GM19239 (cell line): Measurements from ENCODE around the gene OSBPL10.

Experiments used
- DNase-seq: peaks from one replicate; pipeline ENCODE4 v3.0.0; 2011; ENCODE audit warnings: low spot score; ENCODE audit not compliant: insufficient read length
- FAIRE-seq: peaks from 2 replicates; lab custom pipeline; 2011; peaks lifted over from hg19 to GRCh38; lab: Jason Lieb, UNC

The OSBPL10 gene

GRCh38 chr3:31896648-31897433, 84.2 kb downstream of the OSBPL10 start:
- FAIRE-seq (no peak), DNase-seq (no peak)

- FAIRE-seq: no peak
- DNase-seq: no peak
Observed at GRCh38 chr3:31896026-31896425, 85.0 kb downstream of the OSBPL10 start.

GRCh38 chr3:31895471-31895870, 85.6 kb downstream of the OSBPL10 start:
- FAIRE-seq: no peak
- no peak for DNase-seq

GRCh38 chr3:31892916-31893573, 88.0 kb downstream of the OSBPL10 start:
- DNase-seq (no peak), FAIRE-seq (no peak)

- no peak for FAIRE-seq
Observed at GRCh38 chr3:31892500-31892899, 88.6 kb downstream of the OSBPL10 start.

GRCh38 chr3:31891876-31892455, 89.1 kb downstream of the OSBPL10 start:
- FAIRE-seq (no peak), DNase-seq (no peak)

More at GRCh38 chr3:31892500-31892899, 88.6 kb downstream of the OSBPL10 start:
- DNase-seq: no peak

GRCh38 chr3:31890742-31891469, 90.2 kb downstream of the OSBPL10 start:
- FAIRE-seq (no peak), DNase-seq (no peak)

- no peak for DNase-seq
- FAIRE-seq: no peak
Observed at GRCh38 chr3:31890007-31890406, 91.1 kb downstream of the OSBPL10 start.

- FAIRE-seq: no peak
- DNase-seq: no peak
Observed at GRCh38 chr3:31885235-31885634, 95.8 kb downstream of the OSBPL10 start.

- no peak for FAIRE-seq
- no peak for DNase-seq
Observed at GRCh38 chr3:31884251-31884650, 96.8 kb downstream of the OSBPL10 start.

- FAIRE-seq: no peak
- DNase-seq: no peak
Observed at GRCh38 chr3:31882895-31883294, 98.2 kb downstream of the OSBPL10 start.

- DNase-seq (no peak), FAIRE-seq (no peak)
Observed at GRCh38 chr3:31882431-31882830, 98.6 kb downstream of the OSBPL10 start.

- no peak for FAIRE-seq
Observed at GRCh38 chr3:31880482-31881078, 100.5 kb downstream of the OSBPL10 start.

GRCh38 chr3:31880020-31880419, 101.0 kb downstream of the OSBPL10 start:
- no peak for DNase-seq
- FAIRE-seq: no peak

More at GRCh38 chr3:31880482-31881078, 100.5 kb downstream of the OSBPL10 start:
- DNase-seq: no peak

- no peak for DNase-seq
- no peak for FAIRE-seq
Observed at GRCh38 chr3:31879365-31879764, 101.7 kb downstream of the OSBPL10 start.

- no peak for DNase-seq
- FAIRE-seq: no peak
Observed at GRCh38 chr3:31878231-31878838, 102.7 kb downstream of the OSBPL10 start.

- DNase-seq (no peak), FAIRE-seq (no peak)
Observed at GRCh38 chr3:31876331-31876730, 104.7 kb downstream of the OSBPL10 start.

GRCh38 chr3:31875437-31875836, 105.6 kb downstream of the OSBPL10 start:
- FAIRE-seq: no peak
- no peak for DNase-seq

- FAIRE-seq: no peak
Observed at GRCh38 chr3:31873254-31873820, 107.7 kb downstream of the OSBPL10 start.

More at GRCh38 chr3:31873254-31873820, 107.7 kb downstream of the OSBPL10 start:
- no peak for DNase-seq
